ENCODE data around the gene AHCYL2.

Gene AHCYL2

DNA sequence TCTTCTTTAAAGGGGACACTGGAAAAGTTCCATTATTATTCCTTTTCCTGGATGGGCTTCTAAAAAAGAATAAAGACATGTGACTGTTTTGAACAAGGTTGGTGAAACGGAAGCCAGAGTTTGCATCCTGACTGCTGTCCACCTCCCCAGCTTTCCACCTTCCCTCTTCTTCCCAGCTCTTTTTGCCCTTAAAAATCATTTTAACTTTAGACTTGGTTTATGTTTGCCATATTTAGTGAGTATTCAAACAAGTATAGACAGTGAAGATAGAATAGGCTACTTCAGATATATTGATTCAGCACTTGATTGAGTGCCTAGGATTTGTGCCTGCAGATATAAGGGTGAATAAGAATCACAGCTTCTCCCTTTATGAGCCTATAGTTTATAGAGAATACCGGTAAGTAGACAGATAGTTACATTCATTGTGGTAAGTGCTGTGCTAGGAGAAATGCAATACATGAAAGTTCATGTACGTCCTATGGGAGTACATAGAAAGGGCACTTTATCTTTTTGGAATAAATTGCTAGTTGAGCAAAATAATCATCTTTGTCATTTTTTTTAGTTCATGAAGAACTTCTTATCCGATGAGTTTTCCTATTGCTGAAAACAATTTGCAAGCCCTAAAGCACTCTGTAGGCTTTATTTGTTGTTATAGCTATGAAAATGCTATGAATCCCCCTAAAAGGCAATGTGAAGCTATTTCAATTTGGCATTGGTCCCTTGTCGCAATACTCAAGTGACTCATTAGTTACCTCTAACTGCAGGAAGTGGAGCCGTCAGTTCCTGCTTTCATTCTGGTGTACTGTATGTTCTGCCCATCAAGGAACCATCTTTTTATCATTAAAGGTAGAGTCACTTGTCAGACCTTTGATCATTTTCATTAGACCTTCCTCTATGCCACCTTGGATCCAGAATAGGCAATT lies 152.2 kb downstream of the AHCYL2 start:
- H3K4me3 Mint-ChIP-seq = no peak overlapping the region
- no peak overlapping the region for H3K27ac Mint-ChIP-seq
- H3K9me3 Mint-ChIP-seq = no peaks in the 10 kb centered on the region
- peaks cover 3% of the 10 kb centered on the region for H3K36me3 Mint-ChIP-seq (ENCODE audit: low read depth)
- H3K27me3 Mint-ChIP-seq = no peaks in the 10 kb centered on the region
- H3K4me1 Mint-ChIP-seq (ENCODE audit: low read depth) = peaks cover 24% of the 10 kb centered on the region

DNA sequence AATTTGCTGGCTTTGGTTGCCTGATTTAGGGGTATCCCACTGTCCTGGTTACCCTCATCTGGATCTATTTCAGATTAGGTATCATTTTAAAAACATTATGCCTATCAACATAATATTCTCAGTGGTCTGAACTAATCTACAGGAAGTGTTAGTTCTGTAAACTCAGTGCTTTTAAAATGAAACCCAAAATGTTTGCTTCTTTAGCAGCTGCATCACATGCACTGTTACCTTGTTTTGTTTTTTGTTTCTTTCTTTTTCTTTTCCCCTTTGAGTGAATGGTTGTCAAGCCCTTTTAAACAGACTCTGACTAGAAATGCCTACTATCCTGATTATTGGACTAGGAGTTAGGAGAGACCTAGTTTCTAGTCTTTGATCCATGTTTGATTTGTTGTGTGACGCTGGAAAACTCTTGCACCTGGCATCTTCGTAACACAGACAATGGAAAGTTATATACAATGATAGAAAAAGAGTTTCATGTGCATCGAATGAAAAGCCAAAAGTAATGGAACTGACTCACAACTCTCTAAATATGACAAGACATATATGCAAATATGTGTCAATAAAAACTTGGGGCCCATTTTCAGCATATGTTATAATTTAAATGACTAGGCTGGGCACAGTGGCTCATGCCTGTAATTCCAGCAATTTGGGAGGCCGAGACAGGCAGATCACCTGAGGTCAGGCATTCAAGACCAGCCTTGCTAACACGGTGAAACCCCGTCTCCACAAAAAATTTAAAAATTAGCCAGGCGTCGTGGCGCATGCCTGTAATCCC lies 157.1 kb downstream of the AHCYL2 start:
- H3K4me3 Mint-ChIP-seq = no peak overlapping the region
- no peaks in the 10 kb centered on the region for H3K27me3 Mint-ChIP-seq
- no peak overlapping the region for H3K27ac Mint-ChIP-seq
- no peaks in the 10 kb centered on the region for H3K9me3 Mint-ChIP-seq
- peaks cover 16% of the 10 kb centered on the region for H3K36me3 Mint-ChIP-seq (ENCODE audit: low read depth)
- H3K4me1 Mint-ChIP-seq (ENCODE audit: low read depth) = peaks cover 13% of the 10 kb centered on the region

DNA sequence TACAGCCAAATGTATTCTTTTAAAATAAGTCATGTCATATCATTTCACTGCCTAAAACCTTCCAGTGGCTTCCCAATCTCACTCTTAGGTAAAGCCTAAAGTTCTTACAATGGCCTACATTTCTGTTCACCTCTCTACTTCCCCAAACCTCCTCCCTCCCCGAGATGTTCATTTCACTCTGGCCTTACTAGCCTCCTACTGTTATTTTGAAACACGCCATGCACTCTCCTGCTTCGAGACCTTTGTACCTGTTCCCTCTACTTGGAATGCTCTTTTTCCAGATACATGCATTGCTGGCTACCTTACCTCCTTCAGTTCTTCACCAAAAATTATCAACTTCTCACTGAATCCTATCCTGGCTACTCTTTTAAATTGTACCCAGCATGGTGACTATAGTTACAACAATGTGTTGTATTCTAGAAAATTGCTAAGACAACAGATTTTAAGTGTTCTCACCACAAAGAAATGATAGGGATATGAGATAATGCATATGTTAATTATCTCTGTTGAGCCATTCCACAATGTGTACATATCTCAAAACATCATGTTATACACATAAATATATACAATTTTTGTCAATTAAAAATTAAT lies 158.8 kb downstream of the AHCYL2 start:
- Mint-ChIP-seq H3K4me1 (ENCODE audit: low read depth) (peaks cover 5% of the 10 kb centered on the region), H3K27ac (no peak overlapping the region), H3K27me3 (no peaks in the 10 kb centered on the region), H3K36me3 (ENCODE audit: low read depth) (peaks cover 16% of the 10 kb centered on the region), H3K4me3 (no peak overlapping the region), H3K9me3 (no peaks in the 10 kb centered on the region)

DNA sequence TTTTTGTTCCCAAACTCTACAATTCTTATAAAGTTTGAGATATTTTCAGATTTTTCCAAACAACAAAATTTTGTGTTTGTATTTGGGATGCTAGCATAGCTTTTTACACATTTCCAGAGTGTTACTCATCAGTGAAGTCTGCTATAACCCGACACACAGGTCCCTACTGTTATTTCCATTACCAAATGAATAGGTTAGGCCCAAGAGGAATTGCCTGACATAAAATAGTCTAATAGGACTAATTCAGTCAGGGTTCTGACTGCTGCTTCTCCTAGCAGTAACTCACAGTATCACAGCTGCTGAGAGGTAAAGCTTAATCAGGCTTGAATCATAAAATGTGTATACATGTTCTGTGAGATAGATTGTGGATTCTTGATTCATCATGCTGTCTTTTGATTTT lies 160.3 kb downstream of the AHCYL2 start:
- no peaks in the 10 kb centered on the region for H3K27me3 Mint-ChIP-seq
- H3K9me3 Mint-ChIP-seq = no peaks in the 10 kb centered on the region
- H3K27ac Mint-ChIP-seq = no peak overlapping the region
- H3K36me3 Mint-ChIP-seq (ENCODE audit: low read depth) = peaks cover 16% of the 10 kb centered on the region
- no peak overlapping the region for H3K4me3 Mint-ChIP-seq
- H3K4me1 Mint-ChIP-seq (ENCODE audit: low read depth) = peaks cover 5% of the 10 kb centered on the region

DNA sequence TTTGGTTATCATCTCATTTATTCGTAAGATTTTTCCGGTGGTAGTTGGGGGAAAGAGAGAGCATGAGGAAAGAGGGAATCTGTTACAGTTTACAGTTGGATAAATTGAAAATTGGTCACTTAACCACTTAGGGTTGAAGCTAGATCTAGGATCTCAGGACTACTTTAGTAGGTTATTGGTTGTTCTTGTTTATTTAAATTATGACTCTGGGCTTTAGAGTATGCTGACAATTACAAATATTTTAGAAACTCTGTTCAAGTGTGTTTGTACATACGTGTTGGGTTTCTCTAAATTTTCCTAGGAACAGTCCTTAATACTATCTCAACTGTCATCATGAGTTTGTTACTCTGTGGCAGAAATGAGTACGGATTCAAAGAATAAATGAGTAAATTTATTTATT lies 160.8 kb downstream of the AHCYL2 start:
- Mint-ChIP-seq H3K27ac (no peak overlapping the region), H3K36me3 (ENCODE audit: low read depth) (peaks cover 16% of the 10 kb centered on the region), H3K4me1 (ENCODE audit: low read depth) (peaks cover 5% of the 10 kb centered on the region), H3K4me3 (no peak overlapping the region), H3K27me3 (no peaks in the 10 kb centered on the region), H3K9me3 (no peaks in the 10 kb centered on the region)

DNA sequence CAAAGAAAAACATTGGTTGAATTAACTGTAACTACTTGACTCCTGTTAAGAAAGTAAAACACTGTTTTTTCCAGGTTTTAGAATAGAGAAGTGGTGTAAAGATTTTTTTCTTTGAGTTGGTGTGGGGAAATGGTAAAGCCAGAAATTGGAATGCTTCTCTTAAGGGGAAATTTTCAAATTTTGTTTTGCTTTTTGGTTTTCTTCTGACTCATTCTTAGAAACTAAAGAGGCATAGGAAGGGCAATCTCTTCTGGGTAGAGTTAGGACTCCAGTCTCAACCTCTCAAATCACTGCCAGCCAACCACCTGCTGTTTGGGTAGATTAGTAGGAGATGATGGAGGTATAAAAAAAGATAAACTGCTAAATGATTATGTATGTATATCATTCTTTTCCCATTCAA lies 161.7 kb downstream of the AHCYL2 start:
- Mint-ChIP-seq H3K27me3 (no peaks in the 10 kb centered on the region), H3K4me3 (no peak overlapping the region), H3K4me1 (ENCODE audit: low read depth) (peaks cover 5% of the 10 kb centered on the region), H3K9me3 (no peaks in the 10 kb centered on the region), H3K36me3 (ENCODE audit: low read depth) (peaks cover 18% of the 10 kb centered on the region), H3K27ac (no peak overlapping the region)

DNA sequence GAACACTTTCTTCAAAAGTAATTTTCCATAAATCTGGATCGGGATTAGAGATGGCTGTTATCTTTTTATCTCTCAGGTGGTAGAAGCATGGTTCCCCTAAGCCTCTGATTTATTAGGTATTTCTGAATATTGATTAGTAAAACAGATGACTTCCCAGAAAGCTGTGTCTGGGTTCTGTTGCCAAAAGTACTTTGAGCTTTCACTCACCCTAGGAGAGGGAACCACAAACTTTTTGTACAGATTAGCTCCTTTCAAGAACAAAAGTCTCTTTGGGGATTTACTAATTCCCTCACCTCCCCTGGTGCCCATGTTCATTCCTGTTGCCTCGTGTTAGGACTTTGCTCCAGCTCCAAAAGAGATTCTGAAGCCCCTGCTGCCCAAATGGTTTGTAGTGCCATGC lies 162.7 kb downstream of the AHCYL2 start:
- H3K4me1 Mint-ChIP-seq (ENCODE audit: low read depth) = peaks cover 5% of the 10 kb centered on the region
- H3K9me3 Mint-ChIP-seq = no peaks in the 10 kb centered on the region
- peaks cover 14% of the 10 kb centered on the region for H3K36me3 Mint-ChIP-seq (ENCODE audit: low read depth)
- H3K4me3 Mint-ChIP-seq = no peak overlapping the region
- H3K27me3 Mint-ChIP-seq = no peaks in the 10 kb centered on the region
- no peak overlapping the region for H3K27ac Mint-ChIP-seq

DNA sequence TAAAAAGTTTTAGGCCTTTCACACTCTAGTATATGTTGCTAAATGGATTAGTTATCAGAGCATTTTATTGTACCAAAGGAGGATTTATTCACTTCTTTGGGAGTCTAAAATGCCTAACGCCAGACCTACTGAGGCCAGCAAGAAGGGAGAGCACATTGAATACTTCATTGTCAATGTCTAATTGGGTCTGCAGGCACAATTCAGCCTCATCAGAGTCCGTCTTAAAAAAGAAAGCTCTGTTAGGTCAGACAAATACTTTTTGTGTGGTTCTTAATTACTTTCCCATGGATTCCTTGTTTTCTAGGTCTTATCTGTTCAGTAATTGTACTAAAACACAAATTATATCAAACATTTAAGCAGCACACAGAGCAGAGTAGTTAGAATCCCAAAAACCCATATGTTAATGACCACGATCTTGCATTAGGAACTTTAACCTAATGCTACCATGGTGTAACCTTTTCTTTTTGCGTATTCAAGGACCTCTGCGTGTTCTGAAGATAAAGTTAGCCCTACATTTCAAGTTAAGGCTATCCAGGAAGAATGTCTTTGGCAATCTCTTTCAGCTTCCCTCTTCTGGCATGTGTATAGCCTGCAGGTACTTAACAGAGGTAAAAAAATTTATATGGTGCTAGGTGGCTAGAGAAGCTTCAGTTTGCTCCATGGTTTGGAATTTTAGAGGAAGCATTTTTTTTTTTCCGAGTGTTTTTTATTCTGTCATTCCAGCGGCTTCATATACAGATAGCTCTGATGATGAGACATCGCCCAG lies 163.7 kb downstream of the AHCYL2 start:
- Mint-ChIP-seq H3K4me3 (no peak overlapping the region), H3K4me1 (ENCODE audit: low read depth) (peaks cover 5% of the 10 kb centered on the region), H3K27me3 (no peaks in the 10 kb centered on the region), H3K36me3 (ENCODE audit: low read depth) (peaks cover 12% of the 10 kb centered on the region), H3K9me3 (no peaks in the 10 kb centered on the region), H3K27ac (no peak overlapping the region)

DNA sequence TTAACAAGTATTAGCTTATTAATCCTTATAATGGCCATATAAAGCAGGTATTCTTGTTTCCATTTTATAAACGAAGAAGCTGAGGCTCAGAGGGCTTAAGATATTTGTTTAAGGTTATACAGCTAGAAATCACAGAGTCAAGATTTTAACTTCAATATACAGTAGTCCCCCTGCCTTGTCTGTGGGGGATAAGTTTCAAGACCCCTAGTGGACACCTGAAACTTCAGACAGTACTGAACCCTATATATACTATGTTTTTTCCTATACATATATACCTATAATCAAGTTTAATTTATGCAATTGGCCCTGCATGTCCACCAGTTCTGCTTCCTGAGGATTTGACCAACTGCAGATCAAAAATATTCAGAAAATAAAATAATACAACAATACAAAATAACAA lies 165.0 kb downstream of the AHCYL2 start:
- H3K9me3 Mint-ChIP-seq = no peaks in the 10 kb centered on the region
- no peaks in the 10 kb centered on the region for H3K27me3 Mint-ChIP-seq
- peaks cover 5% of the 10 kb centered on the region for H3K4me1 Mint-ChIP-seq (ENCODE audit: low read depth)
- peaks cover 14% of the 10 kb centered on the region for H3K36me3 Mint-ChIP-seq (ENCODE audit: low read depth)
- H3K27ac Mint-ChIP-seq = no peak overlapping the region
- no peak overlapping the region for H3K4me3 Mint-ChIP-seq

DNA sequence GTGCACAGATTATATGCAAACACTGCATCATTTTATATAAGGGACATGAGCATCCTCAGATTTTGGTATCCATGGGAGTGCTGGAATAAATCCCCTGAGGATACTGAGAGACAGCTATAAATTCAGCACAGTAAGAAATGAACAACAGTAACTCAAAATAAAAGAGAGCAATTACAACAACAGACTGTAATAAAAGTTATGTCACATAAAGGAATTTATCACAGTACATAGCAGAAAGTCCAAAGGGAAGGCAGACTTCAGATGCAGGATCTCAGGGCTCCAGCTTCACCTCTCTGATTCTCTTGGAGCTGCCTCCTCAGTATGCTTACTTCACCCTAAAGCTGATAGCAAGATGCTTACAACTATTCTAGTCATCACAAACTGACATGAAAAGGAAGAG lies 165.5 kb downstream of the AHCYL2 start:
- Mint-ChIP-seq H3K4me1 (ENCODE audit: low read depth) (peaks cover 5% of the 10 kb centered on the region), H3K27me3 (no peaks in the 10 kb centered on the region), H3K36me3 (ENCODE audit: low read depth) (peaks cover 13% of the 10 kb centered on the region), H3K27ac (no peak overlapping the region), H3K9me3 (no peaks in the 10 kb centered on the region), H3K4me3 (no peak overlapping the region)

DNA sequence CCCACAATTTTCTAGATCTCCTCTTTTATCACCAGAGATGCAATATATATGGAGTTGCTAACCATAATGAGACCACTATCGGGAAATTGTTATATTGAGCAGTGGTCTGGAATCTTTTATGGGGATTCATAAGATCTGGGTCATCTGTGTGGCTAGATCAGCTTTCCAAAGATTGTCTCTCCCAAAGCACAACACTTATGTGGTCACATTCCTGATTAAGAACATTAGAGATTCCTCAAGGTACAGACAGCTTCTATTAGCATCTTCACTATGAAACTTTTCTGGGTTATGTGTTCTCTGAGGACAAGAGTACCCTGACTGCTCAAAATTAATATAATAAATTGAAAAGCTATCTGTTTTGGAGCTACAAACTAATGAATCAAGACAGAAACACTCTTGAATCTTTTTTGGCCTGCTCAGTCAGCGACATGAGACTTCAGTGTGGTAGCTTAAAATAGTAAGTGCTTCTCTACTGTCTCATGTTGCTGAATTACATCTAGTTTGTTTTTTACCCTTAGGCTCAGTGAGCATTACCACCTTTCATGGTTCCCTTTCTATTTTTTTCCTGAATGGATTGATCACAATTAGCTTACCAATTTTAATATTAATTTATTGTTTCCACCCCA lies 166.8 kb downstream of the AHCYL2 start:
- no peak overlapping the region for H3K4me3 Mint-ChIP-seq
- H3K9me3 Mint-ChIP-seq = no peaks in the 10 kb centered on the region
- H3K27ac Mint-ChIP-seq = no peak overlapping the region
- H3K36me3 Mint-ChIP-seq (ENCODE audit: low read depth) = peaks cover 10% of the 10 kb centered on the region
- H3K4me1 Mint-ChIP-seq (ENCODE audit: low read depth) = peaks cover under 1% of the 10 kb centered on the region
- H3K27me3 Mint-ChIP-seq = no peaks in the 10 kb centered on the region

DNA sequence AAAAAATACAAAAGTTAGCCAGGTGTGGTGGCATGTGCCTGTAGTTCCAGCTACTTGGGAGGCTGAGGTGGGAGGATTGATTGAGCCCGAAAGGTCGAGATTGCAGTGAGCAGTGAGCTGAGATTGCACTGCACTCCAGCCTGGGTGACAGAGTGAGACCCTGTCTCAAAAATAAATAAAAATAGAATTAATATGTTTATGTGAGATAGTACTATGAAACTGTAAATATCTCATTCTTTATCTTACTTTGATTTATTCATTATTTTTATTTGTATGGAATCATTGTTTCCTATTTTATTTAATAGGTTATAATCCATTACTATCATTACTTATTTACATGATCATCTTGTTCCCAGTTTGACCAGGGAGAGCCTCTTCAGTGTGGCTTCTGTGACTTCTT lies 168.4 kb downstream of the AHCYL2 start:
- Mint-ChIP-seq H3K27ac (no peak overlapping the region), H3K27me3 (no peaks in the 10 kb centered on the region), H3K9me3 (no peaks in the 10 kb centered on the region), H3K36me3 (ENCODE audit: low read depth) (peaks cover 10% of the 10 kb centered on the region), H3K4me3 (no peak overlapping the region), H3K4me1 (ENCODE audit: low read depth) (no peaks in the 10 kb centered on the region)

DNA sequence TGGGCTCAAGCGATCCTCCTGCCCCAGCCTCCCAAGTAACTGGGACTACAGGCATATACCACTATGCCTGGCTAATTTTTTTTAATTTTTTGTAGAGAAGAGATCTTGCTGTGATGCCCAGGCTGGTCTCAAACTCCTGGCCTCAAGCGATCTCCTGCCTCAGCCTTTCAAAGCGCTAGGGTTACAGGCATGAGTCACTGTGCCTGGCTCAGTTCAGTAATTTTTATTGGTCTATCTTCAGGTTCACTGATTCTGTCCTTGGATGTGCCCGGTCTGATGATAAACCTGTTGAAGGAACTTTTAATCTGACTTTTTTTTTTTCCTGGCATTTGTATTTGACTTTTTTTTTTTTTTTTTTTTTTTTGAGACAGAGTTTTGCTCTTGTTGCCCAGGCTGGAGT lies 169.3 kb downstream of the AHCYL2 start:
- Mint-ChIP-seq H3K4me1 (ENCODE audit: low read depth) (no peaks in the 10 kb centered on the region), H3K9me3 (no peaks in the 10 kb centered on the region), H3K4me3 (no peak overlapping the region), H3K27me3 (no peaks in the 10 kb centered on the region), H3K27ac (no peak overlapping the region), H3K36me3 (ENCODE audit: low read depth) (peaks cover 10% of the 10 kb centered on the region)

Data from stimulated activated naive CD8-positive, alpha-beta T cell treated with anti-CD3 and anti-CD28 coated beads, Interleukin-15, Interleukin-2, amounts not matched to agents 100 ng/mL and 50 ng/mL, for 24 hours (primary cell).